GM21619 (cell line): ENCODE data around the gene FAM83F.

Experiments used
- ATAC-seq: cut with Tn5 transposase; IDR thresholded peaks from one replicate; pipeline ENCODE4 v1.9.1; 2021; ENCODE audit not compliant: unreplicated experiment

Gene FAM83F

DNA sequence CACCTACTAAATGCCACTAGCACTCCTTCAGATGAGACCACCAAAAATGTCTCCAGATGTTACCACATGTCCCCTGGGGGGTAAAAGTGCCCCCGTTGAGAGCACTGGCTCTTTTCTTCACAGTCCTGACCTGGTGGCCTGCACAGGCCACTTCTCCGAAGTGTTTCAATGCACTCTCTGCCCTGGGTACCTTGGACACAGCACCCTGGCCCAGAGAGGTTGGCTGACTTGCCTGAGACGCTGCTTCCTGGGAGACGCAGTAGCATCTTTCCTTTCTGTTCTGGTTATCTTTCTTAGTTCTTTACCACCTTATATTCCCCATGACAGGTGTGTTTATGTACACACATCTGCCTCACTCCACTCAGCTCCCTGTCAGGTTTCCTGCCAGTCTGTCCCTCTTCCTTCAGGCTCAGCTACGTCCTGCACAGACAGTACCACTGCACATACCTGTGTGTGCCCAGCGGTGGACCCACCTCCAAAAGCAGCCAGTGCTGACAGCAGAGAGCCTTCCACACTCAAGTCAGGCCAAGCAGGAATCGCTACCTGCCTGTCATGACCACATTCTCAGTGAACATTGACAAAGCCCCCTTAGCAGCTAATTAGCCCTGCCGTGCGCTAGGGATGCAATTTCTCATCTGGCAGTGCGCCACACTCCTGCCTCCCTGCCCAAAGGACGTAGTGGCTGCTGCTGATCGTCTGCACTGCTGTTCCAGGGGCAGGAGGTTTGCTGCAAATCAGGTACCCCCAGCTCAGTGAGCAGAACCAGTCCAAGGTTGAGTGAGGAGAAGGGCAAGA, 39.0 kb downstream of the FAM83F start:
- ATAC-seq, result no peak

DNA sequence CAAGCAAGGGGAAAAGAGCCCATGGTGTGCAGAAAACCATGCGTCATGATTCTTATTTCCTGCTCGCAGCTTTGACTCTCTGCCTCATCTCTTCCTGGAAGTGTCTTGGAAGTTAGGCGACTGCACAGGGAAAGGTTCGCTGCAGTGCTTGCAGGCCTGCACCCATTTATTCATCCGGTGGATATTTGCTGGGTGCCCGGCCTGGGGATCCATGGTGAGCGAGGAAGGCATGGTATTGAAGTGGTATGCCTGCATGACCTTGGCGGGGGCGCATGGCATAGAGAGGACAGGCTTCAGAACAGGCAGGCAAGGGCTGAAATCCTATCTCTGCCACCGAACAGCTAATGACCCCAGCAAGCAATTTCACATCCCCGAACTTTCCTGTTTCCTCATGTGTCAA, 40.6 kb downstream of the FAM83F start:
- no peak for ATAC-seq

DNA sequence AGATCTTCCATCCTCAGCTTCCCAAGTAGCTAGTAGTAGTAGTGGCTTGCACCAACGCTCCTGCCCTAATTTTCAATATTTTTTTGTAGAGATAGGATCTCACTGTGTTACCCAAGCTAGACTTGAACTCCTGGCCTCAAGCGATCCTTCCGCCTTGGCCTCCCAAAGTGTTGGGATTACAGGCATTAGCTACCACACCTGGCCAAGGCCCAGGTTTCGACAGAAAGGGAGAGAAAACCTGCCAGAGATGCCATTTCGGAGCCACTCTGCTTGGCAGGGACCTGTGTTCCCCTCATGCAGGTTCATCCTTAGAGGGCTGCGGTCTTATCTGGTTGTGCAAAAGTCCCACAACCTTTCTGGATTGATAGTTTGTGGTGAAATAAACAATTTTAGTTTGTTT, 41.4 kb downstream of the FAM83F start:
- no peak for ATAC-seq

DNA sequence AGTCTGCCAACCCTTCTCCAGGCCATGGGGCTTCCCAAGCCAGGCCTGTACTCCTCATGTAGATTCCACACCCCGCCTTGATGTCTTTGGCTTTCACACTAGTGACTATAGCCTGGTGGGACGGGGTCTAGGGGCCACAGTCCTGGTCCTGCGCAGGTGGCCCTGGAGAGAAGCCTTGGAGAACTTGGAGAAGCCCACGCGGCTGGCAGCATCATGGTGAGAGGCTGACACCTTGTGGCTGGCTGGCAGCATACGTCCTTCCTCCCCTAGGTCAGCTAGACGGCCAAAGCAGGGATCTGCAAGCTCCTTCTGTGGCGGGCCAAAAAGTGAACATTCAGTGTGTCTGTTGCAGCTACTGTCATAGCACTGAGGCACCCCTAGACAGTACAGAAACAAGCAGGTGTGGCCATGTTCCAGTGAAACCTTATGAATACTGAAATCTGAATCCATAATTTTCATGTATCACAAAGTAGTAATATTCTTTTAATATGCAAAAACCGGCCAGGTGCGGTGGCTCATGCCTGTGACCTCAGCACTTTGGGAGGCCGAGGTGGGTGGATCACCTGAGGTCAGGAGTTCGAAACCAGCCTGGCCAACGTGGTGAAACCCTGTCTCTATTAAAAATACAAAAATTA, 42.0 kb downstream of the FAM83F start:
- no peak for ATAC-seq

DNA sequence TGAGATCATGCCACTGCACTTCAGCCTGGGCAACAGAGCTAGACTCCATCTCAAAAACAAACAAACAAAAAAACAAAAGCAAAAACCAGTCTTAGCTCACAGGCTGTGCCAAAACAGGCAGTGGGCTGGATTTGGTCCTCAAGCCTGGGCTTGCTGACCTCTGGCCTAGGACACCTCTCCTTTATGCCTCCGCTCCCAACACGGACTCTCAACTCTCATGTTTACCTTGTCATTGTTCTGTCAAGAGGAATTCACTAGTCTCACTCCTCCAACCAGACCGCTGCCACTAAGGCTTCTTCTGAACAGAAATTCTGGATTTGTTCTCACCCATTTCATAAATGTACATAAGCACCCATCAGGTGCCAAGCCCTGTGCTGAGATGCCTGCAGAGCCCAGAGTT, 42.6 kb downstream of the FAM83F start:
- no peak for ATAC-seq

DNA sequence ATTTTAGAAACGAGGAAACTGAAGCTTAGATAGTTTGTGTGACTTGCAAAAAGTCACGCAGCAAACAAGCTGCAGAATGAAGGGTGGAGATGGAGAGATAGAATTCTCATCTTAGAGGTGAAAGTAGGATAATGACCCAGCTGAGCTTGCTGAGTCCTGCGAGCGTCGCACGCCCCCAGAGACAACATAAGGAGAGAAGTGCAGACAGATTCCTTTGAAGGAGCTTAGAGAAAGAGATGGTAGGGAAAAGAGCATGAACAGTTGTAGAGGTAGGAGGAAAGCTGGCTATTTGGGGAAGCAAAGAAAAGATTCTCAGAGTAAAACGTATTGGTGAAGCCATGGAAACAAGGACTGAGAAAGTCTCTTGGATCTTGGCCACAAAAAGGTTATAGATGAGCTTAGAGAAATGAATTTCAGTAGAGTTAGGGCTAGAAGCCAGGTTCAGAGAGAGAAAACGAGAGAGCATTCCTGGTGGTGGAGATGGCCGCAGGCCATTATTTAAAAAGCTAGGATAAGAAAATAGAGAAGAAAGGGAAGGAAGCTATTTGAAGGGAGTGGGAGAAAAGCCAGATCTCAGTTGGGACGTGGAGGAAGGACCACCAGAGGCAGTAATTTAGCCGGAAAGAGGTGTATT, 44.8 kb downstream of the FAM83F start:
- ATAC-seq, result no peak

DNA sequence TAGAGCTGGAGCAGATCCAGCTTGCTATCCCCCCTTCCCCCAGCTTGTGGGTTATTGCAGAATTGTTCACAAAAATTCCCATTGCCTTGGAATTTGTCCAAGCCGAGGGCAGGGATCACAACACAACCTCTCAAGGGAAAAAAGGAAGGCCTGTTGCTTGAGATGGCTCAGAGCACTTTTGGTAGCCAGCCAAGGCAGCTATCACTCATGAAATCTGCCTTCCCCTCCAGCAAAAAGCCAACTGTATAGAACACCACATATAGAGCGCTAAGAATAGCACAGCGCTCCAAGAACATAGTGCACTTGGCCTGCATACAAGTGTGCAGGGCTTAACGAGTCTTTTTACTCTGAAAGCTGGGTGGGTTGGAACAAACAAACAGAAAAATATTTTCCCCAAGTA, 46.2 kb downstream of the FAM83F start:
- ATAC-seq, result no peak

DNA sequence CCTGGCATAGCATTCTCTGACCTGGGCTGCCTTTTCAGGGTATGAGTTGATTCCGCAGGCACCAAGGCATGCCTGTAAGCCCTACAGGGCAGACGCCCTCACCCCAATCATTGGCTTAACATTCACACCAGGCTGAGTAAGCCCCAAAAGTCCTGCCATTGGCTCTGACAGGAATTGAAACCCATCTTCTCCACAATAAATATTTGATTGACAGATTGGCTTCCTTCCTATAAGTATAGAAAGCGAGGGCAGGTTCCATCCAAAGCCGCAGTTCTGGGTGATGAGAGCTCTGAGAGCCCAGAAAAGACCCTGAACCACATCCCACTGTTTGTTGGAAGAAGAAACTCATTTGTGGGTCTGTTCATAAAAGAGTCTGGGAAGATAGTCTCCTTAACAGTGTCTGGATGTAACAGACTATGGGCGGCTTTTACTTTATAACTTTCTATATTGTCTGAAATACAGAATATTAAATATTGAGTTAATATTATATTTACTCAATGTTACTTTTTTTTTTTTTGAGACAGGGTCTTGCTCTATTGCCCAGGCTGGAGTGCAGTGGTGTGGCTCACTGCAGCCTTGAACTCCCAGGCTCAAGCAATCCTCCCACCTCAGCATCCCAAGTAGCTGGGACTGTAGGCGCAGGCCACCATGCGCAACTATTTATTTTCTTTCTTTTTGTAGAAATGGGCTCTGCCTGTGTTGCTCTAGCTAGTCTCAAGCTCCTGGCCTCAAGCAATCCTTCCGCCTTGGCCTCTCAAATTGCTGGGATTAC, 46.8 kb downstream of the FAM83F start:
- ATAC-seq, result no peak

DNA sequence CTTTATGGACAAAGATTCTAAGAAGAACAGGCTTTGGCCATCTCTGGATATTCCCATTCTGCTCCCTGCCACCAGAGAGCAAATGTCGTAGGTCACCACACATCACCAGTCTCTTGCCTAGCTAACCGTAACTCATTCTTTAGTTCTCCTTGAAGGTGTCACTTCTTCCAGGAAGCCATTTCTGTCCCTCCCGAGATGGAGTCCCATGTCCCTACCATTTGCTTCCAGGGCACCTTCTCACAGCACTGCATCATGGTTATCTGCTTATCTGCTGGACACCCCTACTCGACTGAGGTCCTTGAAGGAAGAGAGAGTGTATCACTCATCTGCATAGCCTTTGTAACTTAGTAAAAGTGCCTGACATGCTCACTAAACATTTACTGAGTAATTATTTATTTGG, 47.6 kb downstream of the FAM83F start:
- ATAC-seq, result no peak

DNA sequence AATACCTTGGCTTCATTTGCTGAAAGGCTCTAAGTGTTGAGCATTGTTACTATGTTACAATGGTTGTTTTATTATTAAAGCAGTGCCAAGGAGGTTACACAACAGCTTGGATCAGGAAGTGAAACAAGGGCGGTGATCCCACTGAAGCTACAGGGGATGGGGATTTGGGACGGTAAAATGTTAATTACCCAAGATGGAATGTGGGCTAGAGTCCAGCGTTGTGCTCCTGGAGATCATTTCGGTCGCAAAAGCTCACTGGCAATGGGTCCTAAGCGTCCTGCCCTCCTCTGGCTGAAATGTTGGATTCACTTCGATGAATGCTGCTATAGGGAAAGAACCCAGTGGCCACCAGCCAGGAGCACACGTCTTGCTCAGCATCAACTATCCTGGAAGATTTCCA, 48.3 kb downstream of the FAM83F start:
- no peak for ATAC-seq

DNA sequence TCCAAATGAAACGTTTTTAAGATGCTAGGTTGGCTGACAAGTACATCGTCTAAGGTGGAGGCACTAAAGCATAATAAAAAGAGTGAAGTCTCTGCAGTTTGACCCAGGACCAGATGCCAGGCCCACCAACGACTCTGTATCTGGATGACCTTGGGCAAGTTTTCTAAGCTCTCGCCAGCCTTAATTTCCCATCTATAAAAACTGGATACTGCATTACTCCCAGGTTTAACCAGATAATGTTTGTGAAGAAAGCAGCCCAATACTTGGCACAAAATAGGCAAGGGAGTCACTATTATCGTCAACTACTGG, 49.0 kb downstream of the FAM83F start:
- no peak for ATAC-seq

DNA sequence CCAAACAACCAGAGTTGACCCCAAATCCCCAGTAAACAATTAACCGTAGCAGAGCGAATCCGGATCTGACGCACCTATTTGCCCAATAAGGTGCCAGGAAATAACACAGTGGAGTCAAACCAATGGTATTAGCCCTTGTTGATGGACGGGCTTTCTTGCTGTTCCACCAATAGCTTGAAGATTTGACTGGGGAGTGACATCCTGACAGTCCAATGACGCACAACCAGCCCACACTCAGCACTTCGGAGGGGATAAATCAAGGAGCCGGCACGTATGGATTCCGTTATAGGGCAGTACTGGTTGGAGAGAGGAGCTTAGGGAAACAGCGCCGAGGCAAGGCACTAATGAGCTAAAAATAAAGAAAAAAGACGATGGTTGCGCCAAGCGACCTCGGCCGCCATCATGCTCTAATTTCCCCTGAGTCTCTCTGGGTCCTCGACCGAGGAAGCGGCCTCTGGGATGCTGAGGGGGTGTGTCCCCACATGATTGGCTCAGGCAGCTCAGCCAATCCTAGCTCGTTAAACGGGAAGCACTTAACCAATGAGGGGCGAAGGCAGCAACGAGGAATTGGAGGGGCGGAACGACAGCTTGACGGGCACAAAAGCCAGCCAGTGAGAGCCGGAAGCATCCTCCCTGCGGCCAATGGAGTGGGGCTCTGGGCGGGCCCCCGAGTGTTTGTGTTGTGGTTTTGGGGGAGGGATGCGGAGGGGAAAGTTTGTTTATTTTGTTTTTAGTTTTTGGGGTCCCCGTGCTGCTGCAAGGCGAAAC, 49.5 kb downstream of the FAM83F start:
- peak; percentile 75 for ATAC-seq

DNA sequence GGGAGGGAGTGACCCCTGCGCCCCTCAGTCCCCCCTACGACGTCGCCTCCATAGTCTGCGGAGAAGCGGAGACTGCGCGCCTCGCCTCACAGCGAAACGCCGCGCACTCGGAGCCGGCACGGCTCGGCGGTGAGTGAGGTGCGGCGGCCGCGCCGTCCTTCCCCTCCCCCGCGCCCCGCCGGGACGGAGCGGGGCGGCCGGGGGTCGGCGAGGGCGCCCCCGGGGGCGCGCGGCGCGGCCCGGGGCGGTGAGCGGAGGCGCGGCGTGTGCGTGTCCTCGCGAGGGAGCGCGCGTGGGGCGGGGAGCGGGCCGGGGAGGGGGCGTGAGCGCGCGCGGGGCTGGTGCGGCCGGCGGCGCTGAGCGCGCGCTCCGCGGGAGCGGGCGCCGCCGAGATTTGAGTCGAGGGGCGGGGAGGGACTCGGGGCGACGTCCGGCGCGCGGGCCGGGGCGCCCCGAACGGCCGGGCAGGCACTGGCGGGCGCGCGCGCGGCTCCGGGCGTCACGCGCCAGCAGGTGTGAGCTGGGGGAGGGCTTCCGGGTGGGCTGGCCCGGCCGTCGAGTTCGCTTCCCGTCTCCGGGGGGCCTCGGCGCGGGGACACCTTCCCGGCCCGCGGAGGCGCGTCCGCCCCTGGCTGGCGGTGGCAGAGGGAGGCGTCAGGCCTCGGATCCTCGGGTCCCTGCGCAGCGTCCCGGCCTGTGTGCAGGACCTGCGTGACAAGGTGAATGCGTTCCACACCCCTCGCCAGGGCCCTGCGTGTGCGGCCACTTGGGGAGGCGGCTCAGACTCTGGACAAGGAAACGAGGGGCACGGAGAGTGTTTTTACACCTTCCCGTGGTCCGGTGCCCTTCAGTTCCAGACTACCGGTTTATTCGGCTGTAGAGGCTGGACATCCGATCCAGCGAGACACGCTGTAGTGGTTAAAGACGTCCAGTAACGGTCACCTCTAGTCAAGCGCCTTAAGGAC, 50.4 kb downstream of the FAM83F start:
- peak; percentile 14 for ATAC-seq

DNA sequence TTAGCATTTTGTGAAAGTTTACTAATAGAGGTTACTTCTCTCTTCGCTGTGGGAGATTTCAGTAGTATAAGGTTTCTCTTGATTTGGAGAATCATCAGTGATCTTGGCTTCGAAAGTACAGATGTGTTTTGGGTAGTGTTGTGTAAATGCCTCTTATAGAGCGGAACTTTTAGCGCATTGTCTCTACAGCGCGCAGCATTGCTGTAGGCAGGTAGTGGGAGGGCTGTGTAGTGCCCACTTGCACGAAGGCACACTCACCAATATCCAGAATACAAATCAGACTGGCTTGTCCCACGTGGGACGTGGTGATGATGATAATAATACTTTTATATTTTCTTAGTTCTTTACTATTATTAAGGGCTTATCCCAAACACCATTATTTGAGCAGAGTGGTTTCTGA, 51.4 kb downstream of the FAM83F start:
- ATAC-seq, result no peak

DNA sequence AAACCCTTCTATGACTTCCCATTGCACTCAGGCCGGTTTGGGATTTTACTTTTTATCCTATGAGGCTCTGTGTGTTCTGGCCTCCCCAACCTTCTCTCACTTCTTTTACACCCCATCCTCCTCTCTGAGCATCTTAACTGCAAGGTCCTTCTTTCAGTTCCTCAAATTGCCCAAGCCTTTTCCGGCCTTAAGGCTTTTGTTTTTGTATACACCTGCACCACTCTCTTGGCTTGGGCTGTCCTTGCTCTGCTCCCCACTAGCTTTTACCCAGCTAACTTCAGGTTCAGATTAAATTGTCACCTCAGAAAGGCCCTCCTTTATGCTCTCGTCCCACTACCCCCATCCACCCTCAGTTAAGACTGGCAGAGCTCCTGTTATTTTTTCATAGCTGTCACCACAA, 55.5 kb downstream of the FAM83F start:
- ATAC-seq, result peak; percentile 80

DNA sequence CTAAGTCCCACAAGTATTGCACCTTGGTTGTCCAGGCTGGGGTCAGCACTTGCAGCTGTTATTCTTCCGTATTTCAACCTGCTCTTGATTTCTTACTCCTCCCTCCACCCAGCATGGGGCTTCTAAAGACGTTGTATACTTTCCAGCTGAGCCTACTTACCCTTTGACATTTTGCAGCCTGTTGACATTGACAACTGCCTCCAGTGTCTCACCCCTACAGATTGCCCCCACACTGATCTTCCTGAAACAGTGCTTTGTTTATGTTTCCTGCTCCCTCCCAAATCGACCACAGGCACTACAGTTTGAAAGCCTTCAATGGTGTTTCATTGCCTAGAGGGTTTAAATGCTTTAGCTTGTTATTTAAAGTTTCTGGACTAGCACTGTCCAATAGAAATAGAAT, 56.6 kb downstream of the FAM83F start:
- no peak for ATAC-seq

DNA sequence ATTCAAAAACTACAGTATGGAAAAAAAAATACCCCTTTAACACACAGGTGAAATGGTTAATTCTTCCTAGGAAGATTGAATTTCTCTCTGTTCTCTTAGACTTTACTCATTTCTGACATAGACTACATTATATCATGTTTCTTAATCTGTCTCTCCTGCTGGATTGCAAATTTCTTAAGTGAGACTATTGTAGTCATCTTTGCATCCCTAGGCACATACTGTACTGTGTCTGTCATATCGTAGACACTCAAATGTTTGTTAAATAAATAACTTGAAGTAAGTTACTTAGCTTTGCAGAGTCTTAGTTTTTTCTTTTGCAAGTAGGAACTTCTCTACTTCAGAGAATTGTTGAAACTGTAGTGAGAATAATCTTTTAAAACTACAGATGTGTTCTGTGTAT, 58.7 kb downstream of the FAM83F start:
- ATAC-seq, result no peak

DNA sequence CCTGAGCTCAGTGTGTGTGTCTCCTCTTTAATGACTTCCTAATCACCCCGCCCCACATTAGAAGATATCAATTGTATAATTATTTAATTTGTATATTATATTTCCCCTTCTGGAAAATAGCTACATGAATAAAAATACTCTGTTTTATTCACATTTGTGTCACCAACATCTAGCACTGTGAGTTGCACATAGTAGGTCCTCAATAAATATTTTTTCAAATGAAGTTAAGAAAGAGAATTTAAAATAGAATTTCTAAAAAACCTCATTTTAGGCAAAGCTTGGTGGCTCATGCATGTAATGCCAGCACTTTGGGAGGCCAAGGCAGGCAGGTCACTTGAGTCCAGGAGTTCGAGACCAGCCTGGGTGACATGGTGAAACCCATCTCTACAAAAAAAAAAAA, 59.7 kb downstream of the FAM83F start:
- no peak for ATAC-seq

DNA sequence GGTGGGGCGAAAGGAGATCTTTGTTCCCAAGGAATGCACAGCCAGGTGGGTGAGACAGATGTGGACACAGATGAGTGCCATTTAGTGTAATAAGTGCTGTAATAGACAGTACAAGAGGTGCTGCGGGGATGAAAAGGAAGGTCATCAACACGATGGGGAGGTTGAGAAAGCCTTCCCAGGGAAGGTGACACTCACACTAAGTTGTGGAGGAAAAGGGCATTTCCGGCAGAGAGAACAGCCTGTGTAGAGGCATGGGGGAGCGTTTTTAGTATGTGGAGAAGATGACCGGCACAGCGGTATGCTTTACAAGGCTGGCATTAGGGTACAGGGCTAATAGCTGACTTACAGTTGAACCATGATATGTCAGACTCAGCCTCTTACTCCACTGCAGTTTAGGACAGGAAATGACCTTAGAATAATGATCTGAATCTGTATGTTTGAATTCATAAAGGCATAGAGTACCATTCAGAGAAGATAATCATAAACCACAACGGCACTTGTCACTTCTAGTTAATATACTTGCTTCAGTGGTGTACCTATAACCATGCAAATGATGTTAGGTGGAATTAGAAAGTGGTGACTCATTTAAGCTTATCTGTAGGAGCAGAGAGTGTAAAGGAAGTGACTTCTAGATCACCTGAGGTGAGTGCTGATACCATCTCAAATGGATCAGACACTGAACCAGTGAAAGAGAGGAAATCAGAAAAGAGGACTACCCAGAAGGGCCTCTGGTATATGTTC, 60.6 kb downstream of the FAM83F start:
- peak; percentile 74 for ATAC-seq
